ENCODE measurements around the gene STARD7. TPM values are rescaled to one million over a fixed set of nuclear protein-coding genes. Genes with fewer than 3 reads are reported as not detected.

STARD7 gene
- total and polyA plus RNA-seq, 9 of the 15 experiments (the other 6 are each of a cell fraction or from before 2014, with no cell fraction given) = 90.9 to 196 (median 145) TPM

DNA sequence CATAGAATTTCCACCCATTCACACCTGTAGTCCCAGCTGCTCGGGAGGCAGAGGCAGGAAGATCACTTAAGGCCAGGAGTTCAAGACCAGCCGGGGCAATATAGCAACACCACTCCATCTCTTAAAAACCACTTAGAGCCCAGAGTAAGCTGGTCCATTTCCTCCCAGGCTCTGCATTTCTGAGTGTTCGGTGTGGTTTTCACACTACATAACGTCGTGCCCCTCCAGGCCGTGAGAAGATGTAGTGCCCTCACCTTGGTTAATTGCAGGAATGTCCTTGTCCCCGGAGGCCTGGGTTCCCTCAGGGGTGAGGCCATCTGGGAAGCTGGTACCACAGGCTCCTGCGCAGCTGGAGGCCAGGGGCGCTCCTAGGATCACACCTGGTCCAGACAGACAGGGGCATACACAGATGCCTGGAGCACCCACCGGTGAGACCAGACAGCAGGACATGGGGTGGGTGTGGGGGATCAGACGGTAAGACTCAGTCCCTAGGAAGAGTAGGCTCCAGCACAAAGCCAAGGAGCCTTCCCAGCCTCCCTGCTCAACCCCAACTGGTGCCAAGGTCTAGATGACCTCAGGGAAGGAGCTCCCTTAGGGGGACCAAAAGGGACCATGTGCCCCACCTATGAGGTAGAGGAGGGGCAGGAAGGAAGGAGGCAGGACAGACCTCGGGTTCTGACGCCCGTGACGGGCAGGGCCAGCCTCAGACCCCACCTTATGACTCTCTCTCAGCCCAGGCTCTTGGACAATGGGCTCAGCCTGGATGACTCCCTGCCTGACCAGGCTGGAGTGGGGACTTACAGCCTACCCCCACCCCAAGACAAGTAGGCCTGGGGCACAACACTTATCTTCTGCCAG is 71.1 kb downstream of the STARD7 start:
- 0 out of 2 replicates have a peak, but pooled peaks cover 20% of the 10 kb centered on the region for H4K20me1 ChIP-seq (replicated peaks; ENCODE audit: control insufficient read depth, insufficient read depth, low read length)
- peaks cover 0 to 4% of the 10 kb centered on the region in 2 experiments; a peak in 3 of 5 replicates for H3K4me1 ChIP-seq (replicated peaks in 1 of 2; ENCODE audit: control insufficient read depth in 2 of 2, insufficient read depth in 2 of 2, low read length in 2 of 2)
- no peaks in the 10 kb centered on the region for H3K36me3 ChIP-seq (ENCODE audit: control insufficient read depth, insufficient read depth, low read length)
- no peak for ATAC-seq
- H3K9ac ChIP-seq (ENCODE audit: insufficient read depth in 1 of 2, low read depth in 2 of 2, low read length in 2 of 2) = no peak overlapping the region
- intact Hi-C loops (cut with micrococcal nuclease) = loop anchor here (1.0 to 2.0 kb wide), 3 partner anchors 37 to 371 kb away; no protein-coding TSS in a partner anchor
- H2AFZ ChIP-seq (ENCODE audit: low read depth, low read length) = no peak overlapping the region
- peaks cover 34 to 63% of the 10 kb centered on the region in 2 experiments for H3K27me3 ChIP-seq (ENCODE audit: control insufficient read depth in 2 of 2, insufficient read depth in 2 of 2, low read length in 2 of 2)
- FAIRE-seq = no peak
- no peak for DNase-seq (ENCODE audit: extremely low read depth in 1 of 4, low spot score in 3 of 4)
- under 1% methylated on average over 15 of the region's 15 CpGs for WGBS (ENCODE audit: insufficient coverage, low coverage, missing lambda C conversion rate)
- no TSS peak for BruUV-seq (replicated peaks)
- ChIA-PET POLR2A (interaction anchor here (1.3 kb wide), 1 partner anchor 37 kb away, joined by 6 read pairs; no protein-coding TSS in a partner anchor), CTCF (ENCODE audit: low intra/inter-chr PET ratio) (interaction anchor here (0.6 to 3.0 kb wide), 4 partner anchors 124 to 371 kb away, joined by 3 to 40 read pairs (median 3); no protein-coding TSS in a partner anchor)
- H3K9me3 ChIP-seq (replicated peaks; ENCODE audit: control insufficient read depth, insufficient read depth, low read depth, low read length) = no peaks in the 10 kb centered on the region
- H3K4me2 ChIP-seq (ENCODE audit: insufficient read depth, low read length) = no peak overlapping the region
- H3K4me3 ChIP-seq = no peak overlapping the region
- no peak overlapping the region for H3K27ac ChIP-seq (ENCODE audit: extremely low read depth, low read depth, low read length)
- in situ Hi-C loops (cut with MboI) = no loop called here
- H3K9me1 ChIP-seq (ENCODE audit: control insufficient read depth, insufficient read depth, low read length) = no peaks in the 10 kb centered on the region
- H3K79me2 ChIP-seq (ENCODE audit: control insufficient read depth, insufficient read depth, low read length) = no peaks in the 10 kb centered on the region
- no peak for TF ChIP-seq ZNF76 (CRISPR knock-in tag; IDR thresholded peaks at IDR 0.05; ENCODE audit: borderline replicate concordance)
- TF ChIP-seq, protein P1, sequence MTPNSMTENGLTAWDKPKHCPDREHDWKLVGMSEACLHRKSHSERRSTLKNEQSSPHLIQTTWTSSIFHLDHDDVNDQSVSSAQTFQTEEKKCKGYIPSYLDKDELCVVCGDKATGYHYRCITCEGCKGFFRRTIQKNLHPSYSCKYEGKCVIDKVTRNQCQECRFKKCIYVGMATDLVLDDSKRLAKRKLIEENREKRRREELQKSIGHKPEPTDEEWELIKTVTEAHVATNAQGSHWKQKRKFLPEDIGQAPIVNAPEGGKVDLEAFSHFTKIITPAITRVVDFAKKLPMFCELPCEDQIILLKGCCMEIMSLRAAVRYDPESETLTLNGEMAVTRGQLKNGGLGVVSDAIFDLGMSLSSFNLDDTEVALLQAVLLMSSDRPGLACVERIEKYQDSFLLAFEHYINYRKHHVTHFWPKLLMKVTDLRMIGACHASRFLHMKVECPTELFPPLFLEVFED (CRISPR knock-in tag; conservative IDR thresholded peaks at IDR 0.05) = no peak
- no peak for TF ChIP-seq FOXK1 (CRISPR knock-in tag; IDR thresholded peaks at IDR 0.05; ENCODE audit: borderline replicate concordance)
- no peak for TF ChIP-seq SMARCC2 (IDR thresholded peaks at IDR 0.05; ENCODE audit: low read depth)
- no peak for TF ChIP-seq RBM17 (IDR thresholded peaks at IDR 0.05; ENCODE audit: borderline replicate concordance, low read depth, low read length)
- no peak for TF ChIP-seq CAMTA2 (CRISPR knock-in tag; conservative IDR thresholded peaks at IDR 0.05)
- TF ChIP-seq, protein P2, sequence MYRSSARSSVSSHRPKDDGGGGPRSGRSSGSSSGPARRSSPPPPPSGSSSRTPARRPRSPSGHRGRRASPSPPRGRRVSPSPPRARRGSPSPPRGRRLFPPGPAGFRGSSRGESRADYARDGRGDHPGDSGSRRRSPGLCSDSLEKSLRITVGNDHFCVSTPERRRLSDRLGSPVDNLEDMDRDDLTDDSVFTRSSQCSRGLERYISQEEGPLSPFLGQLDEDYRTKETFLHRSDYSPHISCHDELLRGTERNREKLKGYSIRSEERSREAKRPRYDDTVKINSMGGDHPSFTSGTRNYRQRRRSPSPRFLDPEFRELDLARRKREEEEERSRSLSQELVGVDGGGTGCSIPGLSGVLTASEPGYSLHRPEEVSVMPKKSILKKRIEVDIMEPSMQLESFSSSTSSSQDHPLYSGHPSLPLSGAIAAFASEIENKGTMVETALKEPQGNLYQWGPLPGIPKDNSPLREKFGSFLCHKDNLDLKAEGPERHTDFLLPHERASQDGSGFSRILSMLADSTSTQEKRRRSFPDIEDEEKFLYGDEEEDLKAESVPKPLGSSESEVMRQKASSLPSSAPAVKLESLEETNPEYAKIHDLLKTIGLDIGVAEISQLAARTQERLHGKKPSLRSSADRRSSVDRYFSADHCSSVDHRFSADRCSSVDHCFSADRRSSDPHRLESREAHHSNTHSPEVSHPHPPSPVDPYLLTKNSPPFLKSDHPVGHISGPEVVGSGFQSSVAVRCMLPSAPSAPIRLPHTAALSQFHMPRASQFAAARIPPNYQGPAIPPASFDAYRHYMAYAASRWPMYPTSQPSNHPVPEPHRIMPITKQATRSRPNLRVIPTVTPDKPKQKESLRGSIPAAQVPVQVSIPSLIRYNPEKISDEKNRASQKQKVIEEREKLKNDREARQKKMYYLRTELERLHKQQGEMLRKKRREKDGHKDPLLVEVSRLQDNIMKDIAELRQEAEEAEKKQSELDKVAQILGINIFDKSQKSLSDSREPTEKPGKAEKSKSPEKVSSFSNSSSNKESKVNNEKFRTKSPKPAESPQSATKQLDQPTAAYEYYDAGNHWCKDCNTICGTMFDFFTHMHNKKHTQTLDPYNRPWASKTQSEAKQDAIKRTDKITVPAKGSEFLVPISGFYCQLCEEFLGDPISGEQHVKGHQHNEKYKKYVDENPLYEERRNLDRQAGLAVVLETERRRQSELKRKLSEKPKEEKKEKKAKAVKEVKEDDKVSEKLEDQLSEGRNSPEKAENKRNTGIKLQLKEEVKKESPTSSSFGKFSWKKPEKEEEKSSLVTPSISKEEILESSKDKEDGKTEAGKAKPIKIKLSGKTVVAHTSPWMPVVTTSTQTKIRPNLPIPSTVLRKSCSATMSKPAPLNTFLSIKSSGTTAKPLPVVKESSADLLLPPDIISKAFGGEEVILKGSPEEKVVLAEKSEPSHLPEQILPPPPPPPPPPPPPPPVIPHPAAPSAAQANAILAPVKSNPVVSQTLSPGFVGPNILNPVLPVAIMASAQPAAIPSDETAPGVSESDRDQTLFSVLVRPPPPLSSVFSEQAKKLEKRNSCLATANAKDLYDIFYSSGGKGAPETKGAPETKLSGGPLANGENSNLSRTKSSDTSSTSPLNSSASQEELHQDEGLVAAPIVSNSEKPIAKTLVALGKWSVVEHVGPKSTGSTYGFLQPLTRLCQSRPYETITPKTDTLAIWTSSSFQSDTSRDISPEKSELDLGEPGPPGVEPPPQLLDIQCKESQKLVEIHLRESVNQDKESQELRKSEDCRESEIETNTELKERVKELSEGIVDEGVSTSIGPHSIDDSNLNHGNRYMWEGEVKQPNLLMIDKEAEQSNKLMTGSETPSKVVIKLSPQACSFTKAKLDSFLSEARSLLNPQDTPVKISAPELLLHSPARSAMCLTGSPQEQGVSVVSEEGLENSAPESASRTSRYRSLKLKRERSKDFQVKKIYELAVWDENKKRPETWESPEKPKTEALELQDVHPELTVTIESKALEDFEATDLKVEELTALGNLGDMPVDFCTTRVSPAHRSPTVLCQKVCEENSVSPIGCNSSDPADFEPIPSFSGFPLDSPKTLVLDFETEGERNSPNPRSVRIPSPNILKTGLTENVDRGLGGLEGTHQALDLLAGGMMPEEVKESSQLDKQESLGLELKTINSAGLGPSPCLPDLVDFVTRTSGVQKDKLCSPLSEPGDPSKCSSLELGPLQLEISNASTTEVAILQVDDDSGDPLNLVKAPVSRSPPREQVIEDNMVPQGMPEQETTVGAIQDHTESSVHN (IDR thresholded peaks at IDR 0.05; ENCODE audit: borderline replicate concordance in 1 of 2, low read depth in 1 of 2) = no peak
- TF ChIP-seq HNRNPH1 (optimal IDR thresholded peaks at IDR 0.05; ENCODE audit: low read depth, low read length) = no peak
- TF ChIP-seq SIN3B (IDR thresholded peaks at IDR 0.05; ENCODE audit: low read depth) = no peak
- no peak for TF ChIP-seq NR2C2 (CRISPR knock-in tag; IDR thresholded peaks at IDR 0.05)
- TF ChIP-seq NR2C2 (tag; IDR thresholded peaks at IDR 0.05) = no peak

Data from K562 (cell line).